SH-SY5Y (cell line): Measurements from ENCODE around the gene POLDIP2.

Experiments
- GATA2 ChIP-seq: IDR thresholded peaks from 2 replicates; pipeline ENCODE4 v1.6.1; 2011; ENCODE audit warnings: mild to moderate bottlenecking, low read depth, low read length
- GATA3 ChIP-seq: IDR thresholded peaks from 2 replicates; pipeline ENCODE4 v1.6.1; 2011; ENCODE audit warnings: low read depth, mild to moderate bottlenecking, low read length, moderate library complexity

DNA sequence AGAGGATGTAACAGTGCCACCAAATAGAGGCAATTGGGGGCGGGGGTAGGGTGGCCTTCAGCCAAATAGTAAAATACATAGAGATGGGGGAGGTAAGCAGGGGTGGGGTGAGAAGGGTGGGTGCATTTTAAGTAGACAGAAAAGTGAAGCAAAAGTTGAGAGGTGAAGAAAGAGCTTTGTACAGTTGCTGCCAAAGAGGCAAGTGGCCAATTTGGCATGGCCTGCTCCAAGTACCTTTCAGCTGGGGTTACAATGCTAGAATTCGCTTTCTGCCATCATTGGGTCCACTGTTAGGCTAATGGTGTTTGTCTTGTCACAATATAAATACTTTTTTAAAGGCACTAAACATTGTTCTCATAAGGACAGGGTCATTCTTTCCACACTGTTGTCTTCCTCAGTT is 43.5 kb downstream of the POLDIP2 start:
- no peak for TF ChIP-seq GATA2
- TF ChIP-seq GATA3: no peak
